ENCODE results near the gene PRKD2.

- no peak for TF ChIP-seq POLR2A (IDR thresholded peaks at IDR 0.05; ENCODE audit: low read length)
- TF ChIP-seq GATA1 (IDR thresholded peaks at IDR 0.05; ENCODE audit: low read depth, low read length), result no peak
Observed at GRCh38 chr19:46761418-46761831, 44.5 kb upstream of the PRKD2 start.
